Measurements from ENCODE around the gene CHRM2.

The CHRM2 gene

DNA sequence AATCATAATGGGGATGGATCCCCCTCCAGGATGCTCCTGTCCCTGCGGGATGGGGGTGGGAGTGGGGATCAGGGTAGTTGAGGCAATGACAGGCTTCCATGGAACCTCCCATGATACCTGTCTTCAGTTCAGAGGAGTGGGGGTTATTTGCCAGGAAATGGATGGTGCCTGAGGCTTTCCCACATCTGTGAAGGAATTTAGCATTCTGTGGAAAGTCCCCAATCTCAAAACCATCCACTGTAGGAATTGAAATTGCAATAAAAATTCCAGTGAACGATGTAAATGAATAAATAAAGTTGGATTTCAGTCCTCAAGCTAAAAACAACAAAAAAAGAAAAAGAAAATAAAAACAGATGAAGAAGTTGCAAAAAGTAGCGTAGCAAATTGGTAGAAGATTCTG, 81.9 kb downstream of the CHRM2 start:
- DNase-seq (ENCODE audit: low read depth) = no peak
- TF ChIP-seq, protein P1, sequence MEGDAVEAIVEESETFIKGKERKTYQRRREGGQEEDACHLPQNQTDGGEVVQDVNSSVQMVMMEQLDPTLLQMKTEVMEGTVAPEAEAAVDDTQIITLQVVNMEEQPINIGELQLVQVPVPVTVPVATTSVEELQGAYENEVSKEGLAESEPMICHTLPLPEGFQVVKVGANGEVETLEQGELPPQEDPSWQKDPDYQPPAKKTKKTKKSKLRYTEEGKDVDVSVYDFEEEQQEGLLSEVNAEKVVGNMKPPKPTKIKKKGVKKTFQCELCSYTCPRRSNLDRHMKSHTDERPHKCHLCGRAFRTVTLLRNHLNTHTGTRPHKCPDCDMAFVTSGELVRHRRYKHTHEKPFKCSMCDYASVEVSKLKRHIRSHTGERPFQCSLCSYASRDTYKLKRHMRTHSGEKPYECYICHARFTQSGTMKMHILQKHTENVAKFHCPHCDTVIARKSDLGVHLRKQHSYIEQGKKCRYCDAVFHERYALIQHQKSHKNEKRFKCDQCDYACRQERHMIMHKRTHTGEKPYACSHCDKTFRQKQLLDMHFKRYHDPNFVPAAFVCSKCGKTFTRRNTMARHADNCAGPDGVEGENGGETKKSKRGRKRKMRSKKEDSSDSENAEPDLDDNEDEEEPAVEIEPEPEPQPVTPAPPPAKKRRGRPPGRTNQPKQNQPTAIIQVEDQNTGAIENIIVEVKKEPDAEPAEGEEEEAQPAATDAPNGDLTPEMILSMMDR (conservative IDR thresholded peaks at IDR 0.05; ENCODE audit: low read length) = no peak
- H3K4me3 ChIP-seq (ENCODE audit: low read length) = no peak overlapping the region

DNA sequence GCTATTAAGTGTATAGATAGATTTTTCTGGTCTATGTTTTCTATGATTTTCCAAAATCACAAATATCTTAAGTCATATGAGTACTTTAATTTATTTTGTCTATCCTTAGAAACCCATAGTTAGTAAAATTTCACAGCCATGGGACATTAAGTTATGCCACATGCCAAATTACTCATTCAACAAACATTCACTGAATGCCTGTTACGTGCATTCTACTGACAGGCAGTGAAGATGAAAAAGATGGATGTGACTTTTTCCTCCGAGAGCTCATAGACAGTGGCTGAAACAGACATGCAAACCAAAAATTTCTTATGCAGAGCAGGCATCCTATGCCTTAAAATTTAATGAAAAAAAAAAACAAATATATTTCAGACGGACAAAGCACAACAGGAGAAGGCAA, 84.9 kb downstream of the CHRM2 start:
- peak; percentile 79 for DNase-seq (ENCODE audit: low read depth)
- no peak overlapping the region for H3K4me3 ChIP-seq (ENCODE audit: low read length)
- TF ChIP-seq, protein P1 (conservative IDR thresholded peaks at IDR 0.05; ENCODE audit: low read length) = no peak

DNA sequence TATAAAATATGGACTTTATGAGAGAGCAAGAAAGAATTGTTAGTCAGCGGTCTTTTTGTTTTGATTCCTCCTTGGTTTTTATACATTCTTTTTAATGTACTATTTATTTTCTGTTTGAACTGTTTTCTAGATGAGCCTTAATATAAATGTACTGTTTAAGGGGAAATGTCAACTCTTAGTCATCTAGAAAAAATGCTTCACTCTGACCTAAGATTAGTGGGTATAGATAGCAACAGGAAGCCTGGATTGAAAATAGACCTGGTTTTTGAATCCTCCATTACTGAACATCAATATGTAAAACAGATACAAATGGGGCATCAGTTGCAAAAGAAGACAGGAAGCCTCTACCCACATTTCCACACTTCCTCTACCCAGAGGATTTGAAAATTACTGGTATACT, 87.8 kb downstream of the CHRM2 start:
- peak; percentile 40 for DNase-seq (ENCODE audit: low read depth)
- TF ChIP-seq, protein P1 (conservative IDR thresholded peaks at IDR 0.05; ENCODE audit: low read length) = no peak
- no peak overlapping the region for H3K4me3 ChIP-seq (ENCODE audit: low read length)

DNA sequence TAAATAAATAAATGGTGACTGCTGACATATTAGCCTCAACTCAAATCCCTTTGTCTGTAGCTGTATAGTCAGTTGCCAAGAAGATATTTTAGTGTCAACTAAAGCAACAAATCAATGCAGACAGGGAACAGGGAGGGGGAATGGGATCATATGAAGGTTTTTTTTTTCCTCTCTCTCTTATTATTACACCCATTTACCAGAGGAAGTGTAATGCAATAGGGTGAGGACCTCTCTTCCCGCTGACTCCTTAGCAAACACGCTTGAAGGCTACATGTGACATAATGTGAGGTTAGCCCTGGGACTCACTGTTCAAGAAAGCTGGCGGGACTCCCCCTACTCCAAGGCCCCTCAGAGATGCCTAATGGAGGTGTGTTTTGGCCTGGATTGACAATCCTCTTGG, 88.2 kb downstream of the CHRM2 start:
- TF ChIP-seq, protein P1 (conservative IDR thresholded peaks at IDR 0.05; ENCODE audit: low read length) = no peak
- H3K4me3 ChIP-seq (ENCODE audit: low read length) = no peak overlapping the region
- DNase-seq (ENCODE audit: low read depth) = no peak

DNA sequence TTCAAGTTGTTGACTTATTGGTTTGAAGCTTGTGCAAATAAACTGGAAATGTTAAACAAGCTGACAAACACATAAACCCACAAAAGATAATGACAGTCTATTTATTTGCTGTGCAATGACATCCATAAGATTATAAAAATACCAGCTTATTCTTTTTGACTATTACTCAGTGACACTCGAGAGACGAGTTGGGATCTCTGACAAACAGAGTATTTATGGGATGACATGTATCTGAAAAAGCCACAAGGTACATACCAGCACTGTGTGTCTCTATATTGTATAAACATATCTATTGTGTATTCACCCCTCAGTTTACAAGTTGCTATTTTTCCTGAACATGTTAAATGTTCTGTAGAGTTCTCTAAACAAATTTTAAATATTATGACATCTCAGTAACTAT, 88.9 kb downstream of the CHRM2 start:
- no peak for DNase-seq (ENCODE audit: low read depth)
- no peak overlapping the region for H3K4me3 ChIP-seq (ENCODE audit: low read length)
- TF ChIP-seq, protein P1 (conservative IDR thresholded peaks at IDR 0.05; ENCODE audit: low read length) = no peak

DNA sequence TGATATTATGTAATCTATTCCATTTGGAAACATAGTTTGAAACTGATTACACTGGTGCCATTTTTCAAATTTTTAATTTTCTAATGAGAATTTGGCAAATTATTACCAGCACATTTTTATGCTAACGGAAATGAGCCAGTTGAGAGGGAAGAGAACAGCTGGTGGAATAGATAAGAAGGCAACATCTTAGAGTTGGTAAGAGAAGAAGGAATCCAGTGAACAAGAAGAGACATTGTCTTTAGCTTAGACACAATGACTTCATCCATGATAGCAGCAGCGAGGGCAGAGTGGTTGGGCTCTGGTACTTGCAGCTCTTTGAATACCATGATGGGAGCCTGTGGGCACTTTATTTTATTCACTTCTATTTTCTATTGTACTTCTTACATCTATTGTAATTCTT, 89.6 kb downstream of the CHRM2 start:
- no peak overlapping the region for H3K4me3 ChIP-seq (ENCODE audit: low read length)
- TF ChIP-seq, protein P1 (conservative IDR thresholded peaks at IDR 0.05; ENCODE audit: low read length) = no peak
- no peak for DNase-seq (ENCODE audit: low read depth)

DNA sequence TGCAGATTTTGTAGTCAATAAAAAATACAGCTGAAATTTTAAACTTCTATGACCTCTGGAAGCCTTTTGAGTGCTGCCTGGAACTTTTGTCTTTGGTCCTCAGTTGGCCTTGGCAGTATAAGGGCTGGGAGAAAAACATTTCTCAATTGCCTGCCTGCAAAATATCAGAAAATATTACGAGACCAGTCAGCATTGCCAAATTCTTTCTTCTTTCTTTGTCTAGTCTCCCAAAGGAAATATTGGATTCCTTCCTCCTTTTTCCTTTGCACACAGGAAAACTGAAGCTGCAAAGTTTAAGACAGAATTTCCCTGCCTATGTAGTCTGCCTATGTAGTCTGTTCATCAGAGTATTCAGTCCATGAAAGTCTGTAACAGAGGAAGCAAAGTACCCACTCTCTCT, 95.9 kb downstream of the CHRM2 start:
- H3K4me3 ChIP-seq (ENCODE audit: low read length) = no peak overlapping the region
- DNase-seq (ENCODE audit: low read depth) = no peak
- TF ChIP-seq, protein P1 (conservative IDR thresholded peaks at IDR 0.05; ENCODE audit: low read length) = no peak
